ENCODE results near the gene SCN5A. TPM values are rescaled to one million over a fixed set of nuclear protein-coding genes. Genes with fewer than 3 reads are reported as not detected.

SCN5A gene
- total RNA-seq, 1 experiment from 2014 or later: 11.5 TPM

GRCh38 chr3:38616111-38616510 is 33.4 kb downstream of the SCN5A start:
- ChIA-PET RAD21 (ENCODE audit: low non-redundant PET in 1 of 2, low total read pairs in 2 of 2, uncharacterized antibody in 2 of 2, unreplicated experiment in 2 of 2) (no interaction called here), CTCF (no interaction called here), POLR2A (no interaction called here)
- Histone ChIP-seq H3K36me3 (ENCODE audit: control insufficient read depth in 1 of 2, insufficient read depth in 2 of 2, low read length in 2 of 2) (no peaks in the 10 kb centered on the region), H3K4me3 (replicated peaks in 1 of 2; ENCODE audit: low read depth in 1 of 2, low read length in 2 of 2) (no peak overlapping the region), H2AFZ (ENCODE audit: low read depth, low read length, poor library complexity, severe bottlenecking) (no peak overlapping the region), H3K9ac (ENCODE audit: low read length) (no peak overlapping the region), H3K9me3 (ENCODE audit: control insufficient read depth in 1 of 2, insufficient read depth in 1 of 2, low read depth in 1 of 2, low read length in 2 of 2) (no peaks in the 10 kb centered on the region), H3K4me2 (ENCODE audit: low read length) (no peak overlapping the region), H3K9me2 (ENCODE audit: insufficient read depth) (no peaks in the 10 kb centered on the region), H3K79me2 (ENCODE audit: insufficient read depth, low read length) (no peaks in the 10 kb centered on the region), H4K20me1 (ENCODE audit: insufficient read depth) (no peaks in the 10 kb centered on the region), H3K27me3 (ENCODE audit: insufficient read depth, low read length) (no peaks in the 10 kb centered on the region), H3K4me1 (ENCODE audit: control insufficient read depth in 1 of 2, insufficient read depth in 2 of 2, low read length in 2 of 2) (no peaks in the 10 kb centered on the region), H3K27ac (ENCODE audit: low read depth, low read length) (no peak overlapping the region)
- DNase-seq (ENCODE audit: low read depth, low spot score) (no peak), ATAC-seq (no peak)
- intact Hi-C loops (cut with micrococcal nuclease): no loop called here
- BruUV-seq (replicated peaks): no TSS peak
- TF ChIP-seq FOSL1 (IDR thresholded peaks at IDR 0.05; ENCODE audit: low read depth) (no peak), SIN3A (IDR thresholded peaks at IDR 0.05; ENCODE audit: low read depth) (no peak), ZFX (IDR thresholded peaks at IDR 0.05) (no peak), ELF1 (IDR thresholded peaks at IDR 0.05; ENCODE audit: borderline replicate concordance, low read depth) (no peak), JUND (IDR thresholded peaks at IDR 0.05) (no peak)

- no peaks in the 10 kb centered on the region for H3K4me1 ChIP-seq (ENCODE audit: control insufficient read depth in 1 of 2, insufficient read depth in 2 of 2, low read length in 2 of 2)
- H3K9ac ChIP-seq (ENCODE audit: low read length): no peak overlapping the region
- RAD21 ChIA-PET (ENCODE audit: low non-redundant PET in 1 of 2, low total read pairs in 2 of 2, uncharacterized antibody in 2 of 2, unreplicated experiment in 2 of 2): no interaction called here
- no peak overlapping the region for H3K27ac ChIP-seq (ENCODE audit: low read depth, low read length)
- DNase-seq (ENCODE audit: low read depth, low spot score) (no peak), ATAC-seq (no peak)
- no TSS peak for BruUV-seq (replicated peaks)
- H3K9me2 ChIP-seq (ENCODE audit: insufficient read depth): no peaks in the 10 kb centered on the region
- no peaks in the 10 kb centered on the region for H3K36me3 ChIP-seq (ENCODE audit: control insufficient read depth in 1 of 2, insufficient read depth in 2 of 2, low read length in 2 of 2)
- no peaks in the 10 kb centered on the region for H3K9me3 ChIP-seq (ENCODE audit: control insufficient read depth in 1 of 2, insufficient read depth in 1 of 2, low read depth in 1 of 2, low read length in 2 of 2)
- POLR2A ChIA-PET: no interaction called here
- intact Hi-C loops (cut with micrococcal nuclease): no loop called here
- H2AFZ ChIP-seq (ENCODE audit: low read depth, low read length, poor library complexity, severe bottlenecking): no peak overlapping the region
- H4K20me1 ChIP-seq (ENCODE audit: insufficient read depth): no peaks in the 10 kb centered on the region
- TF ChIP-seq YY1 (IDR thresholded peaks at IDR 0.05; ENCODE audit: extremely low read depth, insufficient replicate concordance, low read depth, low read length): no peak
- no peak for TF ChIP-seq EZH2 (IDR thresholded peaks at IDR 0.05)
- TF ChIP-seq POLR2A (IDR thresholded peaks at IDR 0.05; ENCODE audit: borderline replicate concordance, extremely low read depth, insufficient read depth, insufficient read length): no peak
- TF ChIP-seq ZBTB33 (IDR thresholded peaks at IDR 0.05; ENCODE audit: extremely low read depth, insufficient replicate concordance, low read length): no peak
- TF ChIP-seq ELF1 (IDR thresholded peaks at IDR 0.05; ENCODE audit: borderline replicate concordance, low read depth): no peak
- TF ChIP-seq FOSL1 (IDR thresholded peaks at IDR 0.05; ENCODE audit: low read depth): no peak
- CTCF ChIA-PET: no interaction called here
- no peak overlapping the region for H3K4me2 ChIP-seq (ENCODE audit: low read length)
- no peaks in the 10 kb centered on the region for H3K27me3 ChIP-seq (ENCODE audit: insufficient read depth, low read length)
- no peaks in the 10 kb centered on the region for H3K79me2 ChIP-seq (ENCODE audit: insufficient read depth, low read length)
- no peak overlapping the region for H3K4me3 ChIP-seq (replicated peaks in 1 of 2; ENCODE audit: low read depth in 1 of 2, low read length in 2 of 2)
These were observed 34.7 kb downstream of the SCN5A start for GRCh38 chr3:38614651-38615352.
